Stimulated activated CD4-positive, alpha-beta T cell treated with anti-CD3 and anti-CD28 coated beads, Interleukin-4, amount 100 ng/mL, for 48 hours (primary cell): Measurements from ENCODE around the gene GPC6.
"Not testable (repeated sequence)": the region's sequence is repeated elsewhere in the genome, so short reads cannot be mapped to it uniquely, and the experiment has no call there.

Experiments
- DNase-seq, 2 donors: peaks; one replicate each; pipeline ENCODE4 v3.0.0-alpha.2; 2020; ENCODE audit warnings: low read depth in 2 of 2

GPC6 gene

DNA sequence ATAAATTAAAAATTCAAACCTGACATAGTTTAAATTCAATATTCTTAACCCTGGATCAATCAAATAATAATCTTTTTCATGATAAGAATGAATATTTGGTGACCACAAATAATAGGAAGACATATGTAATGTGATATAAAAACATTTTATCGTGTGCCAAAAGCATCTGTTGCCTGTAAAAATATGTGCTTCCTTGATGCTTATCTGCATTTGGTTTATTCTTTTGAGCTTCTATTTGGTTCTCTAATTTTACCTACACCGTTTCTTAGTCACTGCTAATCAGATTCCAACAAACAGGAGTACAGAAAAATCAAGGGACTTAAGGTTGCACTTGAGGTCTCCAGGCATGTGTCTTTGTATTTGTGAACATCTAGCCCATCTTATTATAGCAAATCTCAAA lies 978.3 kb downstream of the GPC6 start:
- DNase-seq = no peak

DNA sequence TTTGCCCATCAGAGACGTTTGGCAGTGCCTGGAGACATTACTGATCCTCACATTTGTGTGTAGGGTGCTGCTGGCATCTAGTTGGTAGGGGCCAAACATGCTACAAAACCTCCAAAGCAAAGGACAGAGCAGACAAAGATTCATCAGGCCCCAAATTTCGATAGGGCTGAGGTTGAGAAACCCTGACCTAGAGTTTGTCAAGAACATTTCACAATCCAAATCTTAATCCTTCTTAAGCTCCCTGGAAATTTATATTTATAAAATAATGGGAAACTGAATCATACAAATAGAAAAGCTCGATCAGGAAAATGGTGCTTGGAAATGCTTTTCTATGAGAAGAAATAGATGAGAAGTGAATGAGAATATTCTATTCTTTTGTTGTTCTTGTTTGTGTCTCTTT lies 979.3 kb downstream of the GPC6 start:
- DNase-seq = no peak

DNA sequence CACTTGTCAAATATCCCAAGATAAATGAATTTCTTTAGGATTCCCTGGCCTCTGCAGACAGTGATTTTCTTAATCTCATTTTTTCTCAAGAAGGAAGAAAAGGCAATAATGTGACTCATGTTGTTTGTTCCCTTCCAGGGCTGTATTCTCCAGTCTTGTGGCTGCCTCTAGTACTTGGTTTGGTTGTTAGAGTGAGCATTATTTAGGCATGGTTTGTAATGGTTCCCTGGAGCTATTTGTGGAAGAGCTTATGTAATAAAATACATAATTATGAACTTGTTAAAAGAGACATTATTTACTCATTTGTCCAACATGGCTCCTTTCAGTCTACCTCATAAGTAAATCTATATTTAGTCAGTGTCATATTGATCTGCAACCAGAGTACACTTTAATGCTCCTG lies 982.5 kb downstream of the GPC6 start:
- no peak for DNase-seq

DNA sequence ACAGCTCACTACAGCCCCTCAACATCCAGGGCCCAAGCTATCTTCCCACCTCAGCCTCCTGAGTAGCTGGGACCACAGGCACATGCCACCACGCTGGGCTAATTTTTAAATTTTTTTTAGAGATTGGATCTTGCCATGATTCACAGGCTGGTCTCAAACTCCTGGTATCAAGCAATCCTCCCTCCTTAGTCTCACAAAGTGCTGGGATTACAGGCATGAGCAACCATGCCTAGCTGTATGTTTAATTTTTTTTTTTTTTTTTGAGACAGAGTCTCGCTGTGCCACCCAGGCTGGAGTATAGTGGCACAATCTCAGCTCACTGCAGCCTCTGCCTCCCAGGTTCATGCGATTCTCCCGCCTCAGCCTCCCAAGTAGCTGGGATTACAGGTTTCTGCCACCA lies 983.3 kb downstream of the GPC6 start:
- not testable (repeated sequence) for DNase-seq

DNA sequence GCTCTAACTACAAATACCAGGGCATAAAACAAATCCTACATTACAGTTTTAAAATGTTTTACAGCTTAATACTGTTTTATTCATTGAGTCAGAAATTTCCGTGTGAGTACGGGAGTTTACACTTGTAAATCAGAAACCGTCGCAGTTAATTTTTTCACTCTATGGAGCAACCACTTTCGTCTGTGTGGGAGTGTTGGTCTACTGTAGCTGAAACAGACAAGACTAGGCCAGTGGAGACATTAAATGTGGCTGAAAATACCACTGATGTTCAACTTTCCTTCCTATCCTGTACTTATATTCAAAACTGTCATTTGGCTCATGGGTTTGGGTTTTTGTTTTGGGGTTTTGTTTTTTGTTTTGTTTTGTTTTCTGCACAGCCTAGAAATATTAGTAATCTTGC lies 984.2 kb downstream of the GPC6 start:
- no peak for DNase-seq

DNA sequence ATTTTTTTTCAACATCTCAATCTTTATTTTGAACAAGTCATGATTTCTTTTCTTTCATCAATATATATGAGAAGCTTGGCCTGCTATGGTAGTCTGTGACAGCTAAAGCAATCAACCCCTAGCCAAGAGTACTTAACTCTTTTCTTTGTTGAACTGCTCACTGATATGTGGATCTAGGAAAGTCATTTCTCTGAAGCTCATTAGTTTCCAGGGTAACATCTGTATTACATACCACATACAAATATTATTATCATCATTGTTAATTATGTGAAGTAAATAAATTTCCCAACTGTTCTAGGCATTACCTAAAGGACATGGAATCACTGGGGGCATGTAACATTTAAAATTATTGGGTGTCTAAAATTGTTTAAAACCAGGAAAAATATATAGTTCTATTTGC lies 985.6 kb downstream of the GPC6 start:
- DNase-seq = no peak

DNA sequence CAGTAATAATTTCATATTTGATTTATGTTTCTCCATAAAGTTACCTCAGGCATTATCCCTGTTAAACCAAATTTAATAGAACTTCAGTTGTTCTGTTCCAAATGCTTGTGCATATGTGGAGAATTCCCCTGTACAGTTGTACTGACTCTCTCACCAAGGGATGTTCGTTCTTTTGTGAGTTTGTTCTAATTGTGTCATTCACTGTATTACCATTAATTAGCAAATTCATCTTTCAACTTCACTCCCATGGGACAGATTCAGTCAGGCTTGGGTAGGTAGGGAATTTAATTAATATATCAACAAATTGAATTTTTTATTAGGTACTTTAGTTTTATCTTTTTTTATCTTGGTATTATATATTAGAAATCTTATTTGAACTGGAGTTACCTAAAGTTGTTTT lies 987.5 kb downstream of the GPC6 start:
- DNase-seq = no peak

DNA sequence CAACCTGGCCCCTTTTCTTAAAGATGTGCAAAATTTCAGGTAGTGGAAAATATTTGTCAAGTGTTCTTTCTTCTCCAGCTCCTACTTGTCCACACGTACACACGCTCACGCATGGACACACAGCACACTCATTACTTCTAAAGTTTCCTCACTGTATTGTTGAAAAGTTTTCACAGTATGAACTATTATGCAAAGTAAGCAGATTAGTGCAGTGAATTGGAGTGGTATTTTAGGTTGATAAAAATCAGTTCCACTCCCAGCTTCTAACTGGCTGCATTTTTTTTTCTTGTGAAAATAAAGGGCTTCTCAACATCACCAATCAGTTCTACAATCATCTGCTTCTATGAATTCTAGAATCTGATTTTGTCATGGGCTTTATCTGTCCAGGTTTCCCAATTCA lies 988.4 kb downstream of the GPC6 start:
- no peak for DNase-seq

DNA sequence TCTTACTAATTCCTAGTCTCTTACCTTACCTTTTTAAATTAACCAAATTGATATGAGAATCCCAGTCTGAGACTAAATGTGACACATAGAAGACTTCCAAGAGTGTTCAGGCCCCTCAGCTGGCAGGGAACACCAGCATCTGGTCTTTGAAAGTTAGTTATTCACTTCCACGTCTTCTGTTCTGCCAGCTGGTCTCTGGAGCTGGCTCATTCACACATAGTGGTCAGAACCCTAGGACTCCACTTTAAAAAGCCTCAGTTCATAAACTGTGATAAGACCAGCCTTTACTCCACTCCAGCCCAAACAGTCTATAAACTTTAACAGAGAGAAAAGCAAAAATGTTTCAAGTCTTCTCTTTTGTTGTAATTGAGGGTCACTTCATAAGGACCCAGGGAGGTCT lies 989.9 kb downstream of the GPC6 start:
- no peak for DNase-seq

DNA sequence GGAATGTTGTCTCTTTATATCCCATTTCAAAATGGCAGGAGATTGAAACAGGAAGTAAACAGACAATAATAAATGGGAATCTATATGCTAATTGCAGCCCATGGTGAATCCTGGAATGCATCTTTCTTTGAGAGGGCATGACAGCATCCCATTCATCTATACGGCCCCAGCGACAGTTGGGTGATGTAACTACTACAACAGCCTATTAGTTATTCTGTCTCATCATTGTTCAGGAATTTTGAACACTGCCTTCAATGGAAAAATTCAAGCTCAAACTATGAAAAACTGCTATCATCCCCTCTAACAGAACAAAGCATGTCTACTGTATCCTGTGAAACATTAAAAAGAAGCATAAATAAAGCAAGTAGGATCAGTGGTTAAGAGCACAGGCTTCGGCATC lies 990.8 kb downstream of the GPC6 start:
- DNase-seq = no peak

DNA sequence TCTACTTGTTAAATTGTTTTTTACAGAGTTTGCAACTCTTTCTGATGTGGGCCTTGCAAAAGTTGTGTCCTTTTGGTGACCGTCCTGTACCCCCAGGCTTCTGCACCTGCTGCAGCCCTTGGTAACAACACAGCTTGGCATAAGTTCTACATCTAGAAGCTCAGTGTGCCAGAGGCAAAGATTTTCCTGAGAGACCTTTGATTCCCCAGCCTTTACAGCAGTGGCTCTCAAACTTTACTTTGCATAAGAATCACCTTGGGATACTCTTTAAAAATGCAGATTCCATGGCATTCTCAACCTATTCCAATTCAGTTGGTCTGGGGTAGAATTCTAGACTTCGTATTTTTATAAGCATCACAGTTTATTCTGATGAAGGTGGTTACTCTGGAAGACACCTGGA lies 991.9 kb downstream of the GPC6 start:
- DNase-seq = no peak

DNA sequence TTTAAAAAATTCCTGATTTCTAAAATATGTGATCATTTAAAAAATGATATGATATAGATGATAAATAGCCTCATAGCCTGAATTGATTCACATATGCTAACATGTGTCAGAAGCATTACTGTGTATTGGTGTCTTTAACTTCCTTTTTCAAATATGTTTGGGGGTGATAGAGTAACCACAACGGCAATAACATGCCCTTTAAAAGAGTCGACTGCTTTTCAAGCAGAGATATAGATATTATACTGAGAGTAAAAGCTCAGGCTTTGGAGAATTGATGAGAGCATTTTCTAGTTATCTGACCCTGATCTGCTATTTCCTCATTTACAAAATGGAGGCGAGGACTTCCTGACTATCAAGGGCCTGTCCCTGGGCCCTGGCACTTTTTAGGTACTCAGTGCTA lies 992.3 kb downstream of the GPC6 start:
- DNase-seq = no peak

DNA sequence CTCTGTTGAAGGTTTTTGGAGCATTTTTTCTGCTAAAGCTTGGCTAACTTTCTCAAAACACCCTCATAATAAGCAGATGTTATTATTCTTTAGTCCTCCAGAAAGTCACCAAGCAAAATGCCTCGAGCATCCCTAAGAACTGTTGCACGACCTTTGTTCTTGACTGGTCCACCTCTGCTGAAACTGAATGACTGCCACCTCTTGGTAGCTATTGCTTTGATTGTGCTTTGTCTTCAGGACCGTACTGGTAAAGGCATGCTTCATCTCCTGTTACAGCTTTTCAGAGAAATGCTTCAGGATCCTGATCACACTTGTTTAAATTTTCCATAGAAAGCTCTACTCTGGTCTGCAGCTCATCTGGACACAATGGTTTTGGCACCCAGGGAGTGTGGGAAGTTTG lies 998.1 kb downstream of the GPC6 start:
- no peak for DNase-seq

DNA sequence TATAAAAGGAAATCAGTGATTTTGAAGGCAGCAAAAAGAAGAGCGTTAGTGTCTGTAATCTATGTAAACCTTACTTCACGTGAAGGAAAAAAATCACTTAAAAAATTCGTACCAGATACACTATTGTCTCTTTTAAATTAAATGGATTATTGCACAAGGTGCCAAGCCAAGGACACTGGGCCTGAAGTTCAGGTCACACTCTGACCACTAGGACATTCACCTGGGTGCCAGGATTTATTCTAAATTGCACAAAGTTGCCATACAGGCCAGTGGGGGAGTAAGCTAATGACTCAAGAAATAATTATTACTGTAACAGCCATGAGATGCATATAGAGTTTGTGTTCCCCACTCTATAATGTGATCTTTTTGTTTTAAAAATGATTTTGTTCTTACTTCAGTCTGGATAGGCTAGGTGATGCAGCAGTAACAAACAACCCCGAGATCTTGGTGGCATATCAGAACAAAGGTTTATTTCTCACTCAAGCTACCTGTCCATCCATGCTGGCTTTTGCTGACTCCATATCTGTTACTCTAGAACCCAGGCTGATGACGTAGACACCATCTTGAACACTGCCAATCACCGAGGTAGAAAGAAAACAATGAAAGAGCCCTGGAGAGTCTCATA lies 1000.8 kb downstream of the GPC6 start:
- no peak for DNase-seq

DNA sequence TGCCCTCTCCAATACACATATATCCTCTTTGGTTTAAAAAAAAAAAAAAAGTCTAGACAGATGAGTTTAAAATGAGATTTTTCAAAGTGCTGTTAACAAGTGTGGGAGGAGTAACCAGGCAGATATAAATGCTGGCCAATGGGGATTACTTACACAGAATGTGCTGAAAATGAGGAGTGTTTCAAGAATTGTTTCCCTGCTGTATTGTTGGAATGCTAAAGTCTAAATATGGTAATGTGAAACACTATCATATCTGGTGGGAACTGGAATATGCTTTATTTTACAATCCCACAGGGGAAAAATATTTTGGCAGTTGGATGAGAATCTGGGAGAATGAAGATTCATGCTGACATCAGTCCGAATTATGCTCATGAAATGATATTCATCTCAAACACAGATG lies 1002.2 kb downstream of the GPC6 start:
- DNase-seq = no peak

DNA sequence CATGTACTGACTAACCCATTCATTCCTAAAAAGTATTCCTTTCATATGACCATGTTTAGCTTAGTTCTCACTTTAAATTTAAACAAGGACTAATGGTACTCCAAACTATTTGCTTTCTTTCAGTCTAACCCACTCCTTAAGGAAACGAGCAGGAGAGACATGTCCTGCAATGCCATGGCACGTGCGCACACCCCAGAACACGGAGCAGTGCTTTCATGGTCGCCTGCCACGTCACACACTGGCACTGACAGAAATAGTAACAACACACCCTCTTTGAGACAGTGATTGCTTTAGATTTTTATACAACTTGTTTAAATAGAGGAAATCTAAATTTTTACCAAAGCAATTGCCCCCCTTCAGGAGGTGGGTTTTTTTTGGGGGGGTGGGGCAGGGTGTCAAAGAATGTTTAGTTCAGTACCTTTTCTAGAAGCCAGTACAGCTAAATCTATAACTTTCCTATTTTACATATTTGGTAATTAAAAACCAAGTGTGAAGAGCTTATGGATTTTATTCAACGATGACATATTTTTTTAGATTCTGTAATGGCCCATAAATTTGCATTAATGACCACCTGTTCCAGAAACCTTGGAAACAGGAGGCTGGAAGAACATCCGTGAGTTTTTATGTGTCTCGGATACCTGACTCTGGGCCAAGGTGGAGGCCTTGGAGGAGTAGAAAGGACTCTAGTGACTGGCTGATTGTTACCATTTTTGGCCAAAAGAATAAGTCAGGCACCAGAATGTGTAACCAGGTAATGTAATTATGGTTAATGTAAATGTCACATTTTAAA lies 1005.7 kb downstream of the GPC6 start:
- DNase-seq = no peak

DNA sequence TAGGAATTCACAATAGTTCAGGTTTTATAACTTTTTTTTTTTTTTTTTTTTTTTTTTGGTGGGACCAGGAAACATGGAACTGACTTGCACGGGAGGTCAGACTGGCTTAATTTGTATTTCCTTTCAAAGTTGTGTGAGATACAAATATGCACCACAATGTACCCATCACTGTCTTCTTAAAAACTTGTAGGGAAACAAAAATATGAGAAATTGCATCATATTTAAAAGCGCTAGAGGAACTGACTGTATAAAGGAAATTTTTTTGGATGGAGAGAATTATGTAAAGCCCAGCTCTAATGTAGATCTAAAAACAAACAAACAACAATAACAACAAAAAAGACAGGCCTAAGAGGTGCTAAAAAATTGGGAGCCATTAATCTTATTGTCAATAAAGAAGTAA lies 1006.3 kb downstream of the GPC6 start:
- no peak for DNase-seq

DNA sequence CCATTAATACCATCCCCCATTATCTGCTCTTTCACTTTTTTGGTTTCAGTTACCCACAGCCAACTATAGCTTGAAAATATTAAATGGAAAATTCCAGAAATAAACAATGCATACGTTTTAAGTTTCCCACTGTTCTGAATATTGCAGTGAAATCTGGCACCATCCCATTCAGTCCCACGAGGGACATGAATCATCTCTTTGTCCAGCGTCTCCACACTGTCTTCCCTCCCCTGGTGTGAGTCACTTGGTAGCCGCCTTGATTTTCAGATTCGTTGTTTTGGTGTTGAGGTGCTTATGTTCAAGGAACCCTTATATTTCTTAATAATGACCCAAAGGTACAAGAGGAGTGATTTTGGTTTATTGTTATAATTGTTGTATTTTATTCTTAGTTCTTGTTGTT lies 1006.8 kb downstream of the GPC6 start:
- no peak for DNase-seq

DNA sequence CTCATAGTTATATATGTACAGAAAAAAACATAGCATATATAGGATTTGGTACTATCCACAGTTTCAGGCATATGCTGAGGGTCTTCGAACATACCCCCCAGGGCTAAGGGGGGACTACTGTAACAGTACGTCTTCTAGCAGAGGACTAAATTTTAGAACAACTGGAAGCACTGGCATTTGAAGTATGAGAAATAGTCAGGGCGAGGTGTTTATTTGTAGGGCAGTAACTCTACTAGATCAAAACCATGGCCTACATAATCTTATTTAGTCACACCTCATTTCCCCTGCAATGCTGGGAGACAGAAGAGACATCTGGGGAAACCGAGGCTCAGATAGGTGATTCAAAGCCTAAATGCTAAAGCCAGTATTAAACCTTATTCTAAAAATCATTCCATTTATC lies 1007.2 kb downstream of the GPC6 start:
- no peak for DNase-seq

DNA sequence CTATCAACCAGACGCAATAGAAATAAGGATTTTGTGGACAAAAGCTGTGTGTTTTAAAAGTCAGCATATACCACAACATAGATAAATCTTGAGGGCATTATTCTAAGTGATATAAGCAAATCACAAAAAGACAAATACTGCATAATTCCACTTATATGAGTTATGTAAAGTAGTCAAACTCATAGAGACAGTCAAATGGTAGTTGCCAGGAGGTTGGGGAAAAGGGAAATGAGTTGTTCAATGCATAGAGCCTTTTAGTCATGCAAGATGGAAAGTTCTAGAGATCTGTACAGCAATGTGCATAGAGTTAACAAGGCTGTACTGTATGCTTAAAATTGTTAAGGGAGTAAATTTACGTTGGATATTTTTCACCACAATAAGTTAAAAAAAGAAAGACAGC lies 1008.1 kb downstream of the GPC6 start:
- no peak for DNase-seq

DNA sequence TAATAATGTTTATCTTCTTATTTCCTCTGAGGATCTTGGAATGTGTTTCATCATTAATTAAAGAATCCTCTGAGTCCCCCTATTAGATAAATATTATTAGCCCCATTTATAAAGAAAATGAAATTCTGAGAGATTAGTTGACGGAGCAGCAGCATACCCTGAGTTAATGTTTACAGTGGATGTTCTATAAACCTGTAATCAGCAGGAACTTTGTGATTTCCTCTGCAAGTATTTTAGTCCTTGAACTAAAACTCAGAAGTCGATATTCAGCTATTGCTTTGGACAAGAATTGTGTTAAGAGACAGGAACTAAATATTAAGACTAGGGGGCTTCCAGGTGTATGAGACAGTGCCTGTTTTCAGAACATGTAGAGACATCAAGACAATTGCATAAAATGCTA lies 1009.5 kb downstream of the GPC6 start:
- DNase-seq = no peak

DNA sequence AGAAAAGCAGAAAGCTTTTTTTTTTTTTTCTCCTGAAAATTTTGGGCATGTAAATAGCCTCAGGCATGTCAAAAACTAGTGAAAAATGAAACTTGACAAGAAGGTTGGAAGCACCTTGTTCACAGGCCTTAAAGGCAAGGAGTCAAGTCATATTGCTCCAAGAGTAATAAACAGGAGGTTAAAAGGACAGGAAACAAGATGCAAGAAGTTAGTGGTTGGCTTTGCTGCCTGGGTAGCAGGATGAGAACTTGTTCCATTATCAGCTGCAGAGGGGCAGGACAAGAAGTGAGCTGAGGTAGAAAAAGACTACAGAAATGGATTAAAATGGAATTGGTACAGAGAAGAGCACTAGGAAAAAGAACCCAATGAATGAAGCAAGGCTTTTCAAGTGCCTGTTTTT lies 1010.3 kb downstream of the GPC6 start:
- no peak for DNase-seq

DNA sequence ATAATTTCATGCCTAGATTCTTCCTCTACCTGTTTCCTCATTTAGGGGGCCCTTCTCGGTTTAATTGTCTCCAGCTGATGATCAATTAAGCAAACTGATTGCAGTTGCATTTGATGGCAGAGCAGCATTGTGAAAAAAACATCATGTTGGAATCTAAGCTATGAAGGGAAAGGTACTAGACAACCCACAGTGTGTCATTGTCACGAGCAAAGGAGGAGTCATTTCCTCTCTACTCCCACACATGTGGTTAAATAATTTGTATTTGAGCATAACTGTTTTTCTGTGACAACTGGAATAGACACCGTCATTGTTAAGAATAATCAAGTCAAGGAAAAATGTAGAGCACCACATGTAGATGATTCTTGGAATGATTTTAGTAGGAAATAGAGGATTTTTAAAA lies 1012.5 kb downstream of the GPC6 start:
- DNase-seq = no peak

DNA sequence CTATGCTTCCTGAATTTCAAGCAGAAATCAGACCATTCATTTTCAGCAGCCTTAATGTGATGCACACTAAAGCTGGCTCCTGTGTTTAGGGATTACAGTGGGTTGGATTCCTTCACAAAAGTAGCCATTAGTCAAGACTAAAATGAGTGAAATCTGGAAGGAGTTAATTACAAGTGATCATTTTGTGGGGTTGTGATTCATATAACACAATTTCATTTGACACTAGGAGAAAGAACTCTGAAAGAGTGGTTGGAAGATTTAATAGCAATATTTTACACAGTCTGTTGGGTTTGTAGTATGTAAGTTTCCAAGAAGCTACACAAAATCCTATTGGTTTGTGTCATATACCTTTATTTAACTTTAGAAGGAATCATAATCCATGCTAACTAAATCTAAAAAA lies 1015.9 kb downstream of the GPC6 start:
- no peak for DNase-seq
